ENCODE measurements around the gene TNFAIP1.

The TNFAIP1 gene

GRCh38 chr17:28395426-28395825 lies 59.9 kb downstream of the TNFAIP1 start:
- TF ChIP-seq CTCF (IDR thresholded peaks at IDR 0.05; ENCODE audit: control extremely low read depth, extremely low read depth, low read depth, missing control alignments) = no peak
- DNase-seq (ENCODE audit: extremely low spot score) = no peak
- POLR2A ChIA-PET = no interaction called here
- CTCF ChIA-PET = interaction anchor here (1.7 to 2.2 kb wide), 2 partner anchors 21 to 22 kb away, joined by 5 to 7 read pairs; no protein-coding TSS in a partner anchor

- ChIA-PET POLR2A (interaction anchor here (0.6 kb wide), 1 partner anchor 84 kb away, joined by 4 read pairs; no protein-coding TSS in a partner anchor), CTCF (interaction anchor here (2.2 kb wide), 1 partner anchor 21 kb away, joined by 7 read pairs; no protein-coding TSS in a partner anchor)
- DNase-seq (ENCODE audit: extremely low spot score) = no peak
- no peak for TF ChIP-seq CTCF (IDR thresholded peaks at IDR 0.05; ENCODE audit: control extremely low read depth, extremely low read depth, low read depth, missing control alignments)
Measured at GRCh38 chr17:28395968-28396367, 60.4 kb downstream of the TNFAIP1 start.
